ENCODE data around the gene GSAP.

The GSAP gene

DNA sequence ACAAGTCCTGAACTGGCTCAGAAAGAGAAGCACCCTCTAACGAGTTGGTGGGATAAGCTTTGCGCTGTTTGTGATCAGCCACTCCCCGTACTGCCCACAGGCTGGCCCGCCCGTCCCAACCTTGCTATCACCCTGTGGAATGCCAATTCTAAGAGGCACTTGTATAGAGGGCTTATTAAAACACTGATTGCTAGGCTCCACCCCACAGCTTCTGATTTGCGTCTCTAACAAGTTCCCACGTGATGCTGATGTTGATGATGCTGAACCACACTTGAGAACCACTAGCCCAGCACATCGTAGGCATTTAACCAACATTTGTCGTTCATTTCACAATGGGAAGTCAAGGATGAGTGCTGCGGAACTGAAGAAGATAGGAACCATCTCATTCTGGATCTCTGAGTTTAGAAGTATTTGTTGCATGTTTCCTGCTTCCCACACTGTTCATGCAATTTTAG, 12.7 kb upstream of the GSAP start:
- H2AFZ ChIP-seq (ENCODE audit: low read length): no peak overlapping the region
- no peak for TF ChIP-seq EZH2 (IDR thresholded peaks at IDR 0.05; ENCODE audit: borderline replicate concordance, low read length)
- TF ChIP-seq, protein P1, sequence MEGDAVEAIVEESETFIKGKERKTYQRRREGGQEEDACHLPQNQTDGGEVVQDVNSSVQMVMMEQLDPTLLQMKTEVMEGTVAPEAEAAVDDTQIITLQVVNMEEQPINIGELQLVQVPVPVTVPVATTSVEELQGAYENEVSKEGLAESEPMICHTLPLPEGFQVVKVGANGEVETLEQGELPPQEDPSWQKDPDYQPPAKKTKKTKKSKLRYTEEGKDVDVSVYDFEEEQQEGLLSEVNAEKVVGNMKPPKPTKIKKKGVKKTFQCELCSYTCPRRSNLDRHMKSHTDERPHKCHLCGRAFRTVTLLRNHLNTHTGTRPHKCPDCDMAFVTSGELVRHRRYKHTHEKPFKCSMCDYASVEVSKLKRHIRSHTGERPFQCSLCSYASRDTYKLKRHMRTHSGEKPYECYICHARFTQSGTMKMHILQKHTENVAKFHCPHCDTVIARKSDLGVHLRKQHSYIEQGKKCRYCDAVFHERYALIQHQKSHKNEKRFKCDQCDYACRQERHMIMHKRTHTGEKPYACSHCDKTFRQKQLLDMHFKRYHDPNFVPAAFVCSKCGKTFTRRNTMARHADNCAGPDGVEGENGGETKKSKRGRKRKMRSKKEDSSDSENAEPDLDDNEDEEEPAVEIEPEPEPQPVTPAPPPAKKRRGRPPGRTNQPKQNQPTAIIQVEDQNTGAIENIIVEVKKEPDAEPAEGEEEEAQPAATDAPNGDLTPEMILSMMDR (IDR thresholded peaks at IDR 0.05; ENCODE audit: low read length): no peak
- H3F3A ChIP-seq (ENCODE audit: insufficient read depth, low read length): no peaks in the 10 kb centered on the region
- H3K9me3 ChIP-seq (ENCODE audit: low read length): no peaks in the 10 kb centered on the region
- no peak overlapping the region for H3K4me3 ChIP-seq (ENCODE audit: low read depth, low read length, poor library complexity, severe bottlenecking)
- no peaks in the 10 kb centered on the region for H3K79me2 ChIP-seq (ENCODE audit: insufficient read depth, low read length)
- no peaks in the 10 kb centered on the region for H3K9me2 ChIP-seq (ENCODE audit: low read depth, low read length)
- H3K27me3 ChIP-seq (ENCODE audit: insufficient read depth, low read length): no peaks in the 10 kb centered on the region
- no peak overlapping the region for H3K27ac ChIP-seq (ENCODE audit: low read depth, low read length, poor library complexity, severe bottlenecking)
- H4K20me1 ChIP-seq (ENCODE audit: insufficient read depth, low read length): no peaks in the 10 kb centered on the region
- no peaks in the 10 kb centered on the region for H3K36me3 ChIP-seq (ENCODE audit: insufficient read depth, low read length)
- H3K9ac ChIP-seq (ENCODE audit: low read length): no peak overlapping the region
- no peaks in the 10 kb centered on the region for H3K4me1 ChIP-seq (ENCODE audit: insufficient read depth, low read length, severe bottlenecking)
- no peak overlapping the region for H3K4me2 ChIP-seq (ENCODE audit: low read length)

DNA sequence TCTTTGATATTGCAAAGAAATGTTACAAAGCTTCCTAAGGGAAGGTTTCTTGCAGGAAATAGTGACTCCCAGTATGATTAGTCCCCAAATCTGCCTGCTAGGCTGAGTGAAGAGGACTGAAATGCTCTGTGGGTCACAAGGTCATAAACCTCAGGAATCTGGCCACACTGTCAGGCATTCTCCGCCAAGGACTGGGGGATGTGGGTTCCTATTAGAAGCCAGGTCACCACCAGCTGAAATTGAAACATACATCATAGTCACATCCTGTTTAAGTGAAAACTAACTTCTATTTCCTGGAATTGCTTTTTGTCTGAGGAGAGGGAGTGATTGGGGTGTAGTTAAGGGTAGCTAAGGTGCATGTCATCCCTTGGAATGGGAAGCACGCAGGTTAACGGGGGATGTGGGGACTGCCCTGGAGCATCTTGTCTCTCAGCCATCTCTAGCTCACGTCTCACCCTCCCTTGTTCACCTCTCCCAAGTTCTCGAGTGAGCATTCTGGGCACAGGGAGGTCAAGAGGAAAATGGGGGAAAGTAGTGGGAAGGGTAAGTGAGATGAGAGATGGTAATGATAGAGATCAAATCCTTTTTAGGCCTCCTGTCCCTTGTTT, 12.0 kb upstream of the GSAP start:
- Histone ChIP-seq H3K9me2 (ENCODE audit: low read depth, low read length) (no peaks in the 10 kb centered on the region), H3K4me1 (ENCODE audit: insufficient read depth, low read length, severe bottlenecking) (no peaks in the 10 kb centered on the region), H3F3A (ENCODE audit: insufficient read depth, low read length) (no peaks in the 10 kb centered on the region), H4K20me1 (ENCODE audit: insufficient read depth, low read length) (no peaks in the 10 kb centered on the region), H3K27ac (ENCODE audit: low read depth, low read length, poor library complexity, severe bottlenecking) (no peak overlapping the region), H3K4me3 (ENCODE audit: low read depth, low read length, poor library complexity, severe bottlenecking) (no peak overlapping the region), H3K9me3 (ENCODE audit: low read length) (no peaks in the 10 kb centered on the region), H2AFZ (ENCODE audit: low read length) (no peak overlapping the region), H3K79me2 (ENCODE audit: insufficient read depth, low read length) (no peaks in the 10 kb centered on the region), H3K4me2 (ENCODE audit: low read length) (no peak overlapping the region), H3K27me3 (ENCODE audit: insufficient read depth, low read length) (no peaks in the 10 kb centered on the region), H3K9ac (ENCODE audit: low read length) (no peak overlapping the region), H3K36me3 (ENCODE audit: insufficient read depth, low read length) (no peaks in the 10 kb centered on the region)
- no peak for TF ChIP-seq EZH2 (IDR thresholded peaks at IDR 0.05; ENCODE audit: borderline replicate concordance, low read length)
- TF ChIP-seq, protein P1 (IDR thresholded peaks at IDR 0.05; ENCODE audit: low read length): no peak

DNA sequence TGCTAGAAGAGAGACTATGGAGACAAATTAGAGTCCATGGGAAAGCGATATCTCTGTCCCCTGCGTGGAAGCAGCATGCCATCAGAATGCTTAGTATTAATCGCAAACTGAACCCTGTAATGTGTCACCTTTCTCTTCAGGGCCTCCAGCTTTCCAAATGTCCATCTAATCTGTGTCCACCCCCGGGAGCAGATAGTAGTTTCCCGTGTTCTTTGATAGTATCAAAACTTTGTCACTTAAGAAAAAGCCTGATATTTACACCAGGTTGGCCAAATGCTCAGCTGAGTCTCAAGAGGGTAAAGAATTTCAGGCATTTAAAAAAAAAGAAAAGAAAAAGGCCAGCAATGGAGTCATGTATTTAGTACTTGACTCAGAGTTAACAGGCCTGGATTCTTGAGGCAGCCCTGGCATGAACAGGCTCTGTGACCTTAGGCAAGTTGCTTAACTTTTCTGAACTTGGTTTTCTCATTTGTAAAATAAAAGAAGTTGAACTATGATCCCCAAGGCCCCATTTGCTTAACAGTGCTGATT, 10.4 kb upstream of the GSAP start:
- H3K9ac ChIP-seq (ENCODE audit: low read length): no peak overlapping the region

More for the DNA sequence above, 10.4 kb upstream of the GSAP start:
- no peaks in the 10 kb centered on the region for H4K20me1 ChIP-seq (ENCODE audit: insufficient read depth, low read length)
- no peak overlapping the region for H3K4me2 ChIP-seq (ENCODE audit: low read length)
- H3K27me3 ChIP-seq (ENCODE audit: insufficient read depth, low read length): no peaks in the 10 kb centered on the region
- no peaks in the 10 kb centered on the region for H3K36me3 ChIP-seq (ENCODE audit: insufficient read depth, low read length)
- no peaks in the 10 kb centered on the region for H3K4me1 ChIP-seq (ENCODE audit: insufficient read depth, low read length, severe bottlenecking)
- no peak overlapping the region for H3K27ac ChIP-seq (ENCODE audit: low read depth, low read length, poor library complexity, severe bottlenecking)
- no peaks in the 10 kb centered on the region for H3K9me3 ChIP-seq (ENCODE audit: low read length)
- H3K9me2 ChIP-seq (ENCODE audit: low read depth, low read length): no peaks in the 10 kb centered on the region
- no peak overlapping the region for H3K4me3 ChIP-seq (ENCODE audit: low read depth, low read length, poor library complexity, severe bottlenecking)
- H3F3A ChIP-seq (ENCODE audit: insufficient read depth, low read length): no peaks in the 10 kb centered on the region
- H3K79me2 ChIP-seq (ENCODE audit: insufficient read depth, low read length): no peaks in the 10 kb centered on the region
- no peak overlapping the region for H2AFZ ChIP-seq (ENCODE audit: low read length)
- TF ChIP-seq, protein P1 (IDR thresholded peaks at IDR 0.05; ENCODE audit: low read length): no peak
- no peak for TF ChIP-seq EZH2 (IDR thresholded peaks at IDR 0.05; ENCODE audit: borderline replicate concordance, low read length)

Measured in OCI-LY1 (cell line).